T47D (cell line): ENCODE results near the gene SBNO1.
"Not testable (repeated sequence)": the region's sequence is repeated elsewhere in the genome, so short reads cannot be mapped to it uniquely, and the experiment has no call there.

Source experiments
- DNase-seq, 2 experiments: peaks; one replicate each; pipeline versions ENCODE4 v3.0.0 to v3.0.0-alpha.2; 2011 to 2012; ENCODE audit warnings: low read depth in 1 of 2, low spot score in 1 of 2
- JUND ChIP-seq: IDR thresholded peaks from 2 replicates; pipeline ENCODE4 v1.6.1; 2012; ENCODE audit warnings: low read depth
- in situ Hi-C: cut with HindIII; loops from 2 replicates; pipeline ENCODE4 v1.10.0; 2016; ENCODE audit warnings: low sequenced_read_pairs, low pct_unique_long_range_greater_than_20kb

SBNO1 gene

GRCh38 chr12:123384318-123384993 is 19.8 kb upstream of the SBNO1 start:
- TF ChIP-seq JUND: no peak
- in situ Hi-C loops: no loop called here
- DNase-seq: peak; percentile 23 to 44

GRCh38 chr12:123382684-123383083 is 18.0 kb upstream of the SBNO1 start:
- no peak for TF ChIP-seq JUND
- DNase-seq: no peak
- in situ Hi-C loops: no loop called here

GRCh38 chr12:123379391-123379790 is 14.7 kb upstream of the SBNO1 start:
- no peak for DNase-seq
- in situ Hi-C loops: no loop called here
- TF ChIP-seq JUND: no peak

GRCh38 chr12:123372415-123372814 is 7.8 kb upstream of the SBNO1 start:
- DNase-seq, in situ Hi-C loops: not testable (repeated sequence)

- DNase-seq, in situ Hi-C loops: not testable (repeated sequence)
Observed at GRCh38 chr12:123371667-123372368, 7.2 kb upstream of the SBNO1 start.

- DNase-seq: no peak
- in situ Hi-C loops: no loop called here
- TF ChIP-seq JUND: no peak
Observed at GRCh38 chr12:123369229-123369628, 4.6 kb upstream of the SBNO1 start.

- DNase-seq, in situ Hi-C loops: not testable (repeated sequence)
Observed at GRCh38 chr12:123368431-123368830, 3.8 kb upstream of the SBNO1 start.

GRCh38 chr12:123367511-123367910 is 2.9 kb upstream of the SBNO1 start:
- no peak for TF ChIP-seq JUND
- in situ Hi-C loops: no loop called here
- no peak for DNase-seq

- peak; percentile 98 to 100 for DNase-seq
- 0 out of 2 replicates have a peak, but pooled peaks have one; percentile 34 for TF ChIP-seq JUND
- in situ Hi-C loops: no loop called here
Observed at GRCh38 chr12:123365025-123365917, 624 bp upstream of the SBNO1 start.

- peak in 1 of 2 experiments; percentile 32 for DNase-seq
- no peak for TF ChIP-seq JUND
- in situ Hi-C loops: no loop called here
Observed at GRCh38 chr12:123363740-123364531, 711 bp downstream of the SBNO1 start.

GRCh38 chr12:123363390-123363739 is 1.3 kb downstream of the SBNO1 start:
- DNase-seq: no peak
- in situ Hi-C loops: no loop called here

GRCh38 chr12:123358035-123358434 is 6.6 kb downstream of the SBNO1 start:
- in situ Hi-C loops: no loop called here
- no peak for TF ChIP-seq JUND
- no peak for DNase-seq

More at GRCh38 chr12:123363390-123363739, 1.3 kb downstream of the SBNO1 start:
- no peak for TF ChIP-seq JUND
